SU-DHL-6 (cell line): Measurements from ENCODE around the gene DDX59.

Experiments used
- CTCF ChIP-seq: fragments of 200-600 bp; sonication (generic); IDR thresholded peaks from one replicate; pipeline ENCODE4 v1.5.1; 2017; ENCODE audit warnings: antibody characterized with exemption, mild to moderate bottlenecking, low read length, moderate library complexity; ENCODE audit not compliant: insufficient read depth, poor library complexity, severe bottlenecking
- EZH2phosphoT487 ChIP-seq: fragments of 200-600 bp; sonication (generic), shearing (Covaris generic); conservative IDR thresholded peaks from 2 replicates; pipeline ENCODE4 v1.6.1; 2018; ENCODE audit warnings: mild to moderate bottlenecking, antibody characterized with exemption, low read length, moderate library complexity, mixed read lengths

DNA sequence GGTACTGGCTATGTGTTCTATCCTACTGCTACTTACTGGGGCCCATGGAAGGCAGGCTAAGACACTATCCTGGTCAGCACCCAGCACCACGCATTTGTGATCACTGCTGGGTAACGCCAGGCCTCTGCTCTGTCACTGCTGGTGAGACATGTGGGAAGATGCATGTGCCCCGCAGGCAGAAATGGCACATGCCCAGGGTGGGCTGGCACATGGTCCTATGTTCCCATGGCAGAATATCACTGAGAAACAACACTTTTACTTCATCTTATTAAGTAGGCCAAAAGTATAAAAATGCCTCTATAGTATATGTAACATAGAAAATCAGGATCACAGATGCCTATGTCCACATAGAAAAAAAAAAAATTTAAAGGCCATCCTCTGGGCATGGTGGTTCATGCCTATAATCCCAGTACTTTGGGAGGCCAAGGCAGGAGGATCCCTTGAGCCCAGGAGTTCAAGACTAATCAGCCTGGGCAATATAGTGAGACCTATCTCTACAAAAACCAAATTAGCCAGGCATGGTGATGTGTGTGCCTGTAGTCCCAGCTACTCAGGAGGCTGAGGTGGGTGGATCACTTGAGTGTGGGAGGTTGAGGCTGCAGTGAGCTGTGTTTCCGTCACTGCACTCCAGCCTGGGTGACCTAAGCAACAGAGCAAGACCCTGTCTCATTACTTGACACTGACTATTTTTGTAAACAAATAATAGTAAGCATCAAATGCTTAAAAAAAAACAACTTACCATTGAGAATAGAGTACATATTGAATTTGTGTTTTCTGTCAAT is 11.5 kb downstream of the DDX59 start:
- no peak for TF ChIP-seq CTCF
- TF ChIP-seq EZH2phosphoT487: no peak
